SK-N-SH treated with all-trans-retinoic acid at 6 μM for 48 hours (cell line): ENCODE results near the gene MYL2.

ENCODE experiments used
- CREB5 ChIP-seq: fragments of 250-450 bp; sonication (Bioruptor Pico); IDR thresholded peaks from 2 replicates; pipeline ENCODE4 v1.5.1; 2020; ENCODE audit warnings: low read depth, mild to moderate bottlenecking, moderate library complexity
- CSRNP3 ChIP-seq: fragments of 250-450 bp; sonication (Bioruptor Pico); IDR thresholded peaks from 2 replicates; pipeline ENCODE4 v1.5.1; 2021; ENCODE audit warnings: mild to moderate bottlenecking, moderate library complexity
- ESRRG ChIP-seq: fragments of 250-450 bp; sonication (Bioruptor Pico); IDR thresholded peaks from 2 replicates; pipeline ENCODE4 v1.6.1; 2021; ENCODE audit warnings: mild to moderate bottlenecking
- GLIS3 ChIP-seq: fragments of 250-450 bp; sonication (Bioruptor Pico); IDR thresholded peaks from 2 replicates; pipeline ENCODE4 v1.5.0; 2020; ENCODE audit warnings: mild to moderate bottlenecking, moderate library complexity
- PATZ1 ChIP-seq: fragments of 250-450 bp; sonication (Bioruptor Pico); IDR thresholded peaks from 2 replicates; pipeline ENCODE4 v1.8.0; 2020; ENCODE audit warnings: mild to moderate bottlenecking, moderate library complexity, borderline replicate concordance
- TOX ChIP-seq: fragments of 250-450 bp; sonication (Bioruptor Pico); IDR thresholded peaks from 2 replicates; pipeline ENCODE4 v1.8.0; 2021; ENCODE audit warnings: mild to moderate bottlenecking, moderate library complexity, borderline replicate concordance
- TSHZ2 ChIP-seq: fragments of 250-450 bp; sonication (Bioruptor Pico); IDR thresholded peaks from 2 replicates; pipeline ENCODE4 v1.5.0; 2020; ENCODE audit warnings: mild to moderate bottlenecking, moderate library complexity
- ZC3H10 ChIP-seq: fragments of 250-450 bp; sonication (Bioruptor Pico); IDR thresholded peaks from 2 replicates; pipeline ENCODE4 v1.5.1; 2021; ENCODE audit warnings: mild to moderate bottlenecking, moderate library complexity
- ZNF8 ChIP-seq: fragments of 450-650 bp; formaldehyde crosslinking; IDR thresholded peaks from 2 replicates; pipeline ENCODE4 v1.5.0; 2020; ENCODE audit warnings: mild to moderate bottlenecking, moderate library complexity

GRCh38 chr12:110888256-110888991 is 32.0 kb downstream of the MYL2 start:
- no peak for TF ChIP-seq CSRNP3
- no peak for TF ChIP-seq CREB5 (CRISPR knock-in tag)
- TF ChIP-seq ZNF8, result no peak
- TF ChIP-seq ESRRG (CRISPR knock-in tag), result no peak
- no peak for TF ChIP-seq PATZ1 (CRISPR knock-in tag)
- TF ChIP-seq TSHZ2 (CRISPR knock-in tag), result no peak
- no peak for TF ChIP-seq ZC3H10 (CRISPR knock-in tag)
- no peak for TF ChIP-seq TOX
- TF ChIP-seq GLIS3 (CRISPR knock-in tag), result no peak
